Heart left ventricle (tissue), 13 donors: ENCODE data around the gene SLCO3A1.

ENCODE experiments used
- POLR2A ChIP-seq, 2 donors: fragments of 450-650 bp; IDR thresholded peaks; one replicate each; pipeline ENCODE4 v1.6.1; 2017; ENCODE audit warnings: antibody characterized with exemption in 2 of 2, mild to moderate bottlenecking in 2 of 2, moderate library complexity in 2 of 2
- TF ChIP-seq, protein P1 (sequence below), 12 donors: fragments of 200-600 bp; sonication (generic) in 4 of 12; IDR thresholded peaks; one replicate each; pipeline versions ENCODE4 v1.5.0 to v1.8.0; 2018 to 2022; ENCODE audit warnings: antibody characterized with exemption in 12 of 12, mild to moderate bottlenecking in 5 of 12
- donor health status: ischemic (EF 13 %, LVEDD 7.1; RV severe dilation, severe dysfunction).
- donor health status: DM: no; HTN: yes; CAD: no.
- donor health status: DM: no; HTN: no; CAD: no.
- donor health status: ischemic (EF 25% LVEDD 6.9; RV normal size, moderate dysfunction).
- donor health status: ischemic (EF 25% LVEDD 5.7; RV mildly dilated, moderate dysfunction).
- donor health status: ischemic (EF 35%, LVEDD 5.7; RV mildly dilated, moderate dysfunction).
- donor health status: nonischemic (EF 11% LVEDD 7.7; RV severe dilation, severe dysfunction).
- donor health status: DM: yes; HTN: yes; CAD: no.
- donor health status: PGD.
- donor health status: ischemic (EF 29% LVEDD 5.4; RV normal size, mild dysfunction).
- donor health status: nonischemic (EF 23%, LVEDD 6.1; RV moderate dilation, normal function).

DNA sequence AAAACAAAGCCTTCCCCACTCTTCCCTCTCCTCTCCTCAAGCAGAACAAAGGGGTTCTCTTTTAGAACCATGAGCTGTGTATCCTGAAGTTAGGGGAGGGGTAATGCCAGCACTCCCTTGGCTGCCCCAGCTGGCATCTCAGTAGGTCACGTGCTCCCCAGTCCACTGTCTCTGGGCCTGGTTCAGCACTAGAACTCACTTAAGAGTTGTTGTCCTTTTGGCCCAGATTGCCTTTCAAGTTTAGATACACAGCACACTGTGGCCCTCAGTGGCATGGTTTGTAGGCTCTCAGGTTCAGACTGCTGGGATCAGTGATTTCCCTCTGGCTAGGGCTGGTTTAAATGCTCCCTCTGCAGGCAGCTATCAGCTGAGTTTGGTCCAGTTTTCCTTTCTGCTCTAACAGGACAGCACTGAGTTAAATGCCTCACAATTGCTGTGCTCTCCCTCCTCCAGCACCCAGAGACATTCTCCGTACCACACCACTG, 351.8 kb downstream of the SLCO3A1 start:
- no peak for TF ChIP-seq POLR2A (IDR thresholded peaks at IDR 0.05)
- TF ChIP-seq, protein P1, sequence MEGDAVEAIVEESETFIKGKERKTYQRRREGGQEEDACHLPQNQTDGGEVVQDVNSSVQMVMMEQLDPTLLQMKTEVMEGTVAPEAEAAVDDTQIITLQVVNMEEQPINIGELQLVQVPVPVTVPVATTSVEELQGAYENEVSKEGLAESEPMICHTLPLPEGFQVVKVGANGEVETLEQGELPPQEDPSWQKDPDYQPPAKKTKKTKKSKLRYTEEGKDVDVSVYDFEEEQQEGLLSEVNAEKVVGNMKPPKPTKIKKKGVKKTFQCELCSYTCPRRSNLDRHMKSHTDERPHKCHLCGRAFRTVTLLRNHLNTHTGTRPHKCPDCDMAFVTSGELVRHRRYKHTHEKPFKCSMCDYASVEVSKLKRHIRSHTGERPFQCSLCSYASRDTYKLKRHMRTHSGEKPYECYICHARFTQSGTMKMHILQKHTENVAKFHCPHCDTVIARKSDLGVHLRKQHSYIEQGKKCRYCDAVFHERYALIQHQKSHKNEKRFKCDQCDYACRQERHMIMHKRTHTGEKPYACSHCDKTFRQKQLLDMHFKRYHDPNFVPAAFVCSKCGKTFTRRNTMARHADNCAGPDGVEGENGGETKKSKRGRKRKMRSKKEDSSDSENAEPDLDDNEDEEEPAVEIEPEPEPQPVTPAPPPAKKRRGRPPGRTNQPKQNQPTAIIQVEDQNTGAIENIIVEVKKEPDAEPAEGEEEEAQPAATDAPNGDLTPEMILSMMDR (IDR thresholded peaks at IDR 0.05), result peak in 11 of 12 donors; percentile 9 to 51 (median 34)
